H9 (cell line): ENCODE data around the gene FOXA2. TPM values are rescaled to one million over a fixed set of nuclear protein-coding genes. Genes with fewer than 3 reads are reported as not detected.

Experiments
- DNase-seq: peaks from one replicate; pipeline ENCODE4 v3.0.0-alpha.2; 2017
- H2AFZ ChIP-seq: one replicate; pipeline ENCODE4 v1.6.1; 2013; ENCODE audit warnings: mild to moderate bottlenecking, low read length, control low read depth, moderate library complexity
- H2AK5ac ChIP-seq: 2 replicates; pipeline ENCODE4 v1.6.1; 2013; ENCODE audit warnings: low read length, control low read depth, mixed read lengths; ENCODE audit not compliant: insufficient read length
- H2BK120ac ChIP-seq: one replicate; pipeline ENCODE4 v1.6.1; 2013; ENCODE audit warnings: low read depth, mild to moderate bottlenecking, low read length, control low read depth, inconsistent platforms; ENCODE audit not compliant: poor library complexity, severe bottlenecking
- H2BK12ac ChIP-seq: 2 replicates; pipeline ENCODE4 v1.6.1; 2013; ENCODE audit warnings: low read length, control low read depth, mixed read lengths, low read depth; ENCODE audit not compliant: insufficient read length
- H2BK15ac ChIP-seq: 2 replicates; pipeline ENCODE4 v1.6.1; 2013; ENCODE audit warnings: low read depth, low read length, control low read depth
- H2BK20ac ChIP-seq: one replicate; pipeline ENCODE4 v1.6.1; 2013; ENCODE audit warnings: low read depth, mild to moderate bottlenecking, low read length, control low read depth, inconsistent platforms; ENCODE audit not compliant: poor library complexity, severe bottlenecking
- H2BK5ac ChIP-seq: 2 replicates; pipeline ENCODE4 v1.6.1; 2013; ENCODE audit warnings: low read length, control low read depth, mixed read lengths; ENCODE audit not compliant: insufficient read length
- H3K14ac ChIP-seq: 2 replicates; pipeline ENCODE4 v1.6.1; 2013; ENCODE audit warnings: low read length, control low read depth; ENCODE audit not compliant: insufficient read depth
- H3K18ac ChIP-seq: 2 replicates; pipeline ENCODE4 v1.6.1; 2013; ENCODE audit warnings: low read depth, mild to moderate bottlenecking, mixed read lengths, low read length, control low read depth; ENCODE audit not compliant: insufficient read length
- H3K23ac ChIP-seq: 2 replicates; pipeline ENCODE4 v1.6.1; 2013; ENCODE audit warnings: low read length, control low read depth, mixed read lengths, low read depth; ENCODE audit not compliant: insufficient read length
- H3K23me2 ChIP-seq: 2 replicates; pipeline ENCODE4 v1.6.1; 2013; ENCODE audit warnings: low read depth, mild to moderate bottlenecking, mixed read lengths, low read length, control low read depth; ENCODE audit not compliant: insufficient read length, poor library complexity, severe bottlenecking
- H3K27ac ChIP-seq: 2 replicates; pipeline ENCODE4 v1.5.1; 2013; ENCODE audit warnings: low read length, control low read depth, mixed read lengths, low read depth; ENCODE audit not compliant: insufficient read length
- H3K27me3 ChIP-seq: 2 replicates; pipeline ENCODE4 v1.6.1; 2013; ENCODE audit warnings: low read length, control low read depth, inconsistent platforms; ENCODE audit not compliant: insufficient read depth
- H3K4ac ChIP-seq: 2 replicates; pipeline ENCODE4 v1.6.1; 2013; ENCODE audit warnings: low read depth, mild to moderate bottlenecking, control low read depth, inconsistent platforms, low read length, moderate library complexity
- H3K4me1 ChIP-seq: 2 replicates; pipeline ENCODE4 v1.6.1; 2013; ENCODE audit warnings: low read length, control low read depth, inconsistent platforms; ENCODE audit not compliant: insufficient read depth
- H3K4me2 ChIP-seq: 2 replicates; pipeline ENCODE4 v1.6.1; 2013; ENCODE audit warnings: low read length, control low read depth, mixed read lengths; ENCODE audit not compliant: insufficient read length, insufficient read depth
- H3K56ac ChIP-seq: 2 replicates; pipeline ENCODE4 v1.6.1; 2013; ENCODE audit warnings: low read depth, mild to moderate bottlenecking, mixed read lengths, low read length, control low read depth; ENCODE audit not compliant: insufficient read length
- H3K79me1 ChIP-seq: 2 replicates; pipeline ENCODE4 v1.6.1; 2013; ENCODE audit warnings: low read depth, mild to moderate bottlenecking, moderate library complexity, low read length, control low read depth, inconsistent platforms; ENCODE audit not compliant: insufficient read depth, poor library complexity, severe bottlenecking
- H3K79me2 ChIP-seq: 2 replicates; pipeline ENCODE4 v1.6.1; 2013; ENCODE audit warnings: low read length, control low read depth, inconsistent platforms; ENCODE audit not compliant: insufficient read depth
- H3K9ac ChIP-seq: 2 replicates; pipeline ENCODE4 v1.6.1; 2013; ENCODE audit warnings: low read length, control low read depth, mixed read lengths; ENCODE audit not compliant: insufficient read length; ENCODE audit errors: extremely low read depth
- H3K9me3 ChIP-seq: one replicate; pipeline ENCODE4 v1.6.1; 2013; ENCODE audit warnings: low read depth, low read length, inconsistent platforms; ENCODE audit not compliant: control insufficient read depth
- H3T11ph ChIP-seq: one replicate; pipeline ENCODE4 v1.6.1; 2013; ENCODE audit warnings: mild to moderate bottlenecking, low read length, control low read depth, inconsistent platforms
- H4K20me1 ChIP-seq: one replicate; pipeline ENCODE4 v1.6.1; 2013; ENCODE audit not compliant: control insufficient read depth, insufficient read length, insufficient read depth
- H4K5ac ChIP-seq: 2 replicates; pipeline ENCODE4 v1.6.1; 2013; ENCODE audit warnings: low read depth, mild to moderate bottlenecking, mixed read lengths, low read length, control low read depth; ENCODE audit not compliant: insufficient read length
- H4K8ac ChIP-seq: replicated peaks from 2 replicates; pipeline ENCODE4 v1.6.1; 2013; ENCODE audit warnings: low read length, control low read depth, mixed read lengths, low read depth; ENCODE audit not compliant: insufficient read length
- H4K91ac ChIP-seq: 2 replicates; pipeline ENCODE4 v1.6.1; 2013; ENCODE audit warnings: low read depth, mild to moderate bottlenecking, moderate library complexity, mixed read lengths, low read length, control low read depth; ENCODE audit not compliant: insufficient read length
- H3K27ac Mint-ChIP-seq, 3 experiments: 2 replicates in 2 of 3; 3 replicates in 1 of 3; pipeline ENCODE4 v1.8.0; 2020 to 2021; ENCODE audit warnings: mixed read lengths in 3 of 3, mild to moderate bottlenecking in 1 of 3, moderate library complexity in 1 of 3
- H3K27me3 Mint-ChIP-seq: 2 replicates; pipeline ENCODE4 v1.8.0; 2021; ENCODE audit warnings: low read depth, mild to moderate bottlenecking, moderate library complexity, mixed read lengths
- H3K36me3 Mint-ChIP-seq, 3 experiments: 2 replicates in 2 of 3; 3 replicates in 1 of 3; pipeline ENCODE4 v1.8.0; 2020 to 2021; ENCODE audit warnings: low read depth in 3 of 3, mixed read lengths in 3 of 3; ENCODE audit not compliant: insufficient read depth in 1 of 3
- H3K4me1 Mint-ChIP-seq, 2 experiments: 2 replicates each; pipeline ENCODE4 v1.8.0; 2020; ENCODE audit warnings: mixed read lengths in 2 of 2
- H3K4me3 Mint-ChIP-seq, 2 experiments: 2 replicates in 1 of 2; 3 replicates in 1 of 2; pipeline ENCODE4 v1.8.0; 2020 to 2021; ENCODE audit warnings: mild to moderate bottlenecking in 2 of 2, mixed read lengths in 2 of 2, moderate library complexity in 1 of 2
- H3K9me3 Mint-ChIP-seq, 2 experiments: 2 replicates in 1 of 2; 3 replicates in 1 of 2; pipeline ENCODE4 v1.8.0; 2020; ENCODE audit warnings: mild to moderate bottlenecking in 2 of 2, mixed read lengths in 2 of 2, moderate library complexity in 1 of 2
- WGBS: extraction: QIAGEN DNeasy Blood & Tissue Kit; methylation state at CpG from one replicate; pipeline ENCODE4 v1.1.7; 2013; ENCODE audit warnings: missing lambda C conversion rate, low lambda C conversion rate, mixed read lengths; ENCODE audit not compliant: insufficient read length; ENCODE audit errors: extremely low coverage; 5-methylcytosine and 5-hydroxymethylcytosine counted together
- total RNA-seq: library from RNA; stranded (reverse); gene quantifications from 2 replicates; pipeline ENCODE4 v1.2.1, GENCODE V29; 2021
- TF ChIP-seq, protein P1 (sequence below): fragments of 200-600 bp; sonication (generic); conservative IDR thresholded peaks from 3 replicates; pipeline ENCODE4 v1.8.0; 2021; ENCODE audit warnings: antibody characterized with exemption, mild to moderate bottlenecking

FOXA2 gene
- total RNA-seq, 1 experiment from 2014 or later, result not detected

DNA sequence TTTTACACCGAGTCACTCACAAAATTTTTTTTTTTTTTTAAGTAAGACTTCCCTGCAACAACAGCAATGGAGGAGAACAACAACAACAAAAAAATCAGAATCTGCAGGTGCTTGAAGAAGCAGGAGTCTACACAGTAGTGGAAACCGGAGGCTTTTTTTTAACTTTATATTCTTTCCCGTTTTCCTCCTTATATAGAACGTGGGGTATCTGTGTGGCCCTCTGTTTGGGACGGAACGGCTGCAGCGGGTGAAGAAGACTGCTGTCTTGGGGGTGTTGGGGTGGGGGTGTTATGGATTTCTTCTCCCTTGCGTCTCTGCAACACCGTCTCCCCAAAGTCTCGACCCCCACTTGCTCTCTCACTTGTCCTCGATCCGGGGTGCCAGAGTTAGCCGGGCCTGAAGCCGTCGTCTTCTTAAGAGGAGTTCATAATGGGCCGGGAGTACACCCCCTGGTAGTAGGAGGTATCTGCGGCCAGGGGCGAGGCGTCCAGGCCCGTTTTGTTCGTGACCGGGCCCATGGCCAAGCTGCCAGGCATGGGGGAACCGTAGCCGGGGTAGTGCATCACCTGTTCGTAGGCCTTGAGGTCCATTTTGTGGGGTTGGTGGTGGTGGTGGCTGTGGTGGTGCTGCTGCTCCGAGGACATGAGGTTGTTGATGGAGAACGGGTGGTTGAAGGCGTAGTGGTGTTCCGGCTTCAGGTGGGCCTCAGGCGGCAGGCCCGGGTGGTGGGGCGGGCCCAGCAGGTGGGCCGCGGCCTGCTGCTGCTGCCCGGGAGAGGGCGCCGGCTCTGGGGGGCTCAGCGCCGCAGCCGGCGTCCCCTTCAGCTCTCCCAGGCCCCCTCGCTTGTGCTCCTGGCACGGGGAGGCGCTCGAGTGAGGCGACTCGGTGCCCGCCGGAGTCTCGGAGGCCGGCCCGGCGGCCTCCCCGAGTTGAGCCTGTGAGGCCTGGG lies 2.7 kb downstream of the FOXA2 start:
- Mint-ChIP-seq H3K9me3 (peaks cover 0 to 32% of the 10 kb centered on the region in 2 experiments; a peak in 3 of 5 replicates), H3K27ac (no peak overlapping the region), H3K4me1 (peaks cover 28 to 58% of the 10 kb centered on the region in 2 experiments), H3K36me3 (peaks cover 0 to 3% (median 3%) of the 10 kb centered on the region in 3 experiments; a peak in 3 of 7 replicates), H3K27me3 (peaks cover 96% of the 10 kb centered on the region), H3K4me3 (peak overlapping the region in 1 of 2 experiments; percentile 72; a peak in 2 of 5 replicates)
- Histone ChIP-seq H2AFZ (no peak overlapping the region), H3T11ph (no peak overlapping the region), H3K9ac (no peak overlapping the region), H3K27me3 (peaks cover 86% of the 10 kb centered on the region), H2AK5ac (no peak overlapping the region), H4K8ac (no peak overlapping the region), H3K79me1 (no peaks in the 10 kb centered on the region), H2BK15ac (no peak overlapping the region), H3K23me2 (peaks cover 5% of the 10 kb centered on the region), H3K4me1 (no peaks in the 10 kb centered on the region), H2BK5ac (no peak overlapping the region), H3K4me2 (no peak overlapping the region), H3K18ac (no peak overlapping the region), H4K91ac (no peak overlapping the region), H2BK120ac (no peak overlapping the region), H3K27ac (no peak overlapping the region), H4K20me1 (no peaks in the 10 kb centered on the region), H3K9me3 (no peaks in the 10 kb centered on the region), H2BK12ac (no peak overlapping the region), H3K14ac (no peak overlapping the region), H3K23ac (no peak overlapping the region), H4K5ac (no peak overlapping the region), H3K79me2 (no peaks in the 10 kb centered on the region), H3K56ac (no peak overlapping the region), H2BK20ac (no peak overlapping the region), H3K4ac (no peak overlapping the region)
- DNase-seq, result peak; percentile 57
- TF ChIP-seq, protein P1, sequence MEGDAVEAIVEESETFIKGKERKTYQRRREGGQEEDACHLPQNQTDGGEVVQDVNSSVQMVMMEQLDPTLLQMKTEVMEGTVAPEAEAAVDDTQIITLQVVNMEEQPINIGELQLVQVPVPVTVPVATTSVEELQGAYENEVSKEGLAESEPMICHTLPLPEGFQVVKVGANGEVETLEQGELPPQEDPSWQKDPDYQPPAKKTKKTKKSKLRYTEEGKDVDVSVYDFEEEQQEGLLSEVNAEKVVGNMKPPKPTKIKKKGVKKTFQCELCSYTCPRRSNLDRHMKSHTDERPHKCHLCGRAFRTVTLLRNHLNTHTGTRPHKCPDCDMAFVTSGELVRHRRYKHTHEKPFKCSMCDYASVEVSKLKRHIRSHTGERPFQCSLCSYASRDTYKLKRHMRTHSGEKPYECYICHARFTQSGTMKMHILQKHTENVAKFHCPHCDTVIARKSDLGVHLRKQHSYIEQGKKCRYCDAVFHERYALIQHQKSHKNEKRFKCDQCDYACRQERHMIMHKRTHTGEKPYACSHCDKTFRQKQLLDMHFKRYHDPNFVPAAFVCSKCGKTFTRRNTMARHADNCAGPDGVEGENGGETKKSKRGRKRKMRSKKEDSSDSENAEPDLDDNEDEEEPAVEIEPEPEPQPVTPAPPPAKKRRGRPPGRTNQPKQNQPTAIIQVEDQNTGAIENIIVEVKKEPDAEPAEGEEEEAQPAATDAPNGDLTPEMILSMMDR, result no peak
- WGBS, result no CpG with 5 or more reads among the region's 54 CpGs
